HEK293 (cell line): ENCODE measurements around the gene ZNF611.

Source experiments
- CTCF ChIA-PET: fragments of 350-600 bp; formaldehyde crosslinking; extraction: SDS; loops from one replicate; lab custom pipeline; 2021; ENCODE audit warnings: antibody characterized with exemption; lab: Yijun Ruan, JAX
- POLR2A ChIA-PET: fragments of 300-600 bp; formaldehyde crosslinking; extraction: SDS; loops from one replicate; lab custom pipeline; 2020; ENCODE audit warnings: antibody characterized with exemption, inconsistent platforms; lab: Yijun Ruan, JAX
- H3K27ac ChIP-seq: fragments of 200-500 bp; sonication (Bioruptor generic); 2 replicates; pipeline ENCODE4 v1.5.1; 2014; ENCODE audit warnings: low read depth, low read length, control low read depth, inconsistent platforms; ENCODE audit errors: extremely low read depth
- H3K36me3 ChIP-seq, 2 experiments: fragments of 200-500 bp in 1 of 2; sonication (Bioruptor generic) in 1 of 2; 1 replicate in 1 of 2; 2 replicates in 1 of 2; pipeline ENCODE4 v1.5.1; 2014 to 2017; ENCODE audit warnings: inconsistent platforms in 2 of 2, low read length in 2 of 2; ENCODE audit not compliant: control insufficient read depth in 2 of 2, insufficient read depth in 1 of 2
- H3K4me1 ChIP-seq: fragments of 200-500 bp; sonication (Bioruptor generic); 2 replicates; pipeline ENCODE4 v1.5.1; 2014; ENCODE audit warnings: mild to moderate bottlenecking, low read length, inconsistent platforms; ENCODE audit not compliant: control insufficient read depth, insufficient read depth
- H3K4me3 ChIP-seq: 2 replicates; pipeline ENCODE4 v1.5.1; 2011; ENCODE audit warnings: low read depth, mild to moderate bottlenecking, control low read depth, low read length, moderate library complexity
- H3K9me3 ChIP-seq: fragments of 200-500 bp; sonication (Bioruptor generic); 2 replicates; pipeline ENCODE4 v1.5.1; 2014; ENCODE audit warnings: low read depth, low read length, inconsistent platforms; ENCODE audit not compliant: control insufficient read depth, insufficient read depth
- CTCF ChIP-seq: fragments of 450-650 bp; formaldehyde crosslinking; IDR thresholded peaks from 2 replicates; pipeline ENCODE4 v1.5.1; 2016; ENCODE audit warnings: missing biosample characterization, missing genetic modification characterization
- GLI2 ChIP-seq: fragments of 450-650 bp; formaldehyde crosslinking; IDR thresholded peaks from 2 replicates; pipeline ENCODE4; 2017; ENCODE audit warnings: missing biosample characterization, missing genetic modification characterization, low read depth, borderline replicate concordance
- MEIS1 ChIP-seq: sonication (generic); formaldehyde crosslinking; IDR thresholded peaks from 2 replicates; pipeline ENCODE4 v1.8.1; 2022; ENCODE audit warnings: missing genetic modification reagents, mild to moderate bottlenecking, borderline replicate concordance
- PRDM2 ChIP-seq: fragments of 450-650 bp; formaldehyde crosslinking; IDR thresholded peaks from 2 replicates; pipeline ENCODE4 v1.5.1; 2016; ENCODE audit warnings: missing biosample characterization, missing genetic modification characterization, borderline replicate concordance
- TCF7L2 ChIP-seq: IDR thresholded peaks from 2 replicates; pipeline ENCODE4 v1.6.1; 2011; ENCODE audit warnings: low read depth, mild to moderate bottlenecking, inconsistent platforms, low read length, moderate library complexity, borderline replicate concordance
- ZBTB21 ChIP-seq: fragments of 450-650 bp; formaldehyde crosslinking; IDR thresholded peaks from 2 replicates; pipeline ENCODE4 v1.5.1; 2017; ENCODE audit warnings: missing biosample characterization, missing genetic modification characterization
- ZBTB6 ChIP-seq: fragments of 450-650 bp; formaldehyde crosslinking; IDR thresholded peaks from 2 replicates; pipeline ENCODE4 v1.5.1; 2017; ENCODE audit warnings: missing biosample characterization, missing genetic modification characterization
- ZIC2 ChIP-seq: fragments of 450-650 bp; formaldehyde crosslinking; IDR thresholded peaks from 2 replicates; pipeline ENCODE4 v1.5.1; 2016; ENCODE audit warnings: missing biosample characterization, missing genetic modification characterization
- ZNF138 ChIP-seq: fragments of 450-650 bp; formaldehyde crosslinking; IDR thresholded peaks from 2 replicates; pipeline ENCODE4 v1.5.1; 2016; ENCODE audit warnings: missing biosample characterization, missing genetic modification characterization, borderline replicate concordance
- ZNF169 ChIP-seq: fragments of 450-650 bp; formaldehyde crosslinking; IDR thresholded peaks from 2 replicates; pipeline ENCODE4 v1.5.1; 2016; ENCODE audit warnings: missing biosample characterization, missing genetic modification characterization
- ZNF174 ChIP-seq: fragments of 450-650 bp; formaldehyde crosslinking; IDR thresholded peaks from 2 replicates; pipeline ENCODE4 v1.5.0; 2017; ENCODE audit warnings: missing biosample characterization, mild to moderate bottlenecking, missing genetic modification characterization
- ZNF544 ChIP-seq: fragments of 450-650 bp; formaldehyde crosslinking; IDR thresholded peaks from 2 replicates; pipeline ENCODE4 v1.5.0; 2017; ENCODE audit warnings: missing biosample characterization, missing genetic modification characterization
- ZNF548 ChIP-seq: fragments of 450-650 bp; formaldehyde crosslinking; IDR thresholded peaks from 2 replicates; pipeline ENCODE4 v1.5.1; 2016; ENCODE audit warnings: missing biosample characterization, missing genetic modification characterization
- ZNF600 ChIP-seq: fragments of 450-650 bp; formaldehyde crosslinking; IDR thresholded peaks from 2 replicates; pipeline ENCODE4 v1.5.1; 2016; ENCODE audit warnings: missing biosample characterization, missing genetic modification characterization
- ZNF639 ChIP-seq: fragments of 450-650 bp; formaldehyde crosslinking; IDR thresholded peaks from 2 replicates; pipeline ENCODE4 v1.5.1; 2016; ENCODE audit warnings: missing biosample characterization, missing genetic modification characterization
- ZNF664 ChIP-seq: fragments of 450-650 bp; formaldehyde crosslinking; IDR thresholded peaks from 2 replicates; pipeline ENCODE4 v1.5.1; 2016; ENCODE audit warnings: missing biosample characterization, missing genetic modification characterization
- ZNF704 ChIP-seq: fragments of 450-650 bp; formaldehyde crosslinking; IDR thresholded peaks from 2 replicates; pipeline ENCODE4 v1.5.1; 2016; ENCODE audit warnings: missing biosample characterization, missing genetic modification characterization
- ZSCAN18 ChIP-seq: fragments of 450-650 bp; formaldehyde crosslinking; IDR thresholded peaks from 2 replicates; pipeline ENCODE4 v1.5.1; 2016; ENCODE audit warnings: missing biosample characterization, missing genetic modification characterization

The ZNF611 gene

GRCh38 chr19:52748336-52748950 is 13.6 kb upstream of the ZNF611 start:
- H3K9me3 ChIP-seq, result no peaks in the 10 kb centered on the region
- ChIA-PET CTCF (interaction anchor here (0.6 to 0.7 kb wide), 2 partner anchors 32 to 511 kb away, joined by 3 to 5 read pairs; no protein-coding TSS in a partner anchor), POLR2A (no interaction called here)

More at GRCh38 chr19:52748336-52748950, 13.6 kb upstream of the ZNF611 start:
- TF ChIP-seq GLI2 (tag by site-specific recombination) (no peak), ZIC2 (no peak), ZNF544 (no peak), ZNF704 (tag by site-specific recombination) (no peak), TCF7L2 (no peak), ZBTB21 (tag by site-specific recombination) (no peak), ZNF548 (tag by site-specific recombination) (no peak), MEIS1 (CRISPR knock-in tag) (no peak), ZNF664 (no peak), ZSCAN18 (no peak), ZBTB6 (tag by site-specific recombination) (no peak), ZNF600 (tag by site-specific recombination) (no peak), ZNF169 (tag by site-specific recombination) (no peak), ZNF639 (no peak), ZNF138 (no peak), ZNF174 (tag by site-specific recombination) (no peak), PRDM2 (tag by site-specific recombination) (no peak), CTCF (tag by site-specific recombination) (no peak)
- TF ChIP-seq, all 188 proteins: peak for 0
- Histone ChIP-seq H3K36me3 (no peaks in the 10 kb centered on the region), H3K4me3 (no peak overlapping the region), H3K27ac (no peak overlapping the region), H3K4me1 (no peaks in the 10 kb centered on the region)
